IPS-18a (cell line): ENCODE results near the gene MYO16.

Experiments used
- H3K27ac ChIP-seq: one replicate; pipeline ENCODE4 v1.5.1; 2013; ENCODE audit warnings: low read length
- H3K27me3 ChIP-seq: one replicate; pipeline ENCODE4 v1.6.1; 2013; ENCODE audit warnings: mild to moderate bottlenecking, low read length; ENCODE audit not compliant: control insufficient read depth, insufficient read depth
- H3K36me3 ChIP-seq: one replicate; pipeline ENCODE4 v1.6.1; 2013; ENCODE audit warnings: low read depth, low read length; ENCODE audit not compliant: control insufficient read depth
- H3K4me1 ChIP-seq: one replicate; pipeline ENCODE4 v1.6.1; 2013; ENCODE audit warnings: low read depth, low read length; ENCODE audit not compliant: control insufficient read depth
- H3K4me3 ChIP-seq: one replicate; pipeline ENCODE4 v1.5.1; 2013; ENCODE audit warnings: low read length
- H3K9ac ChIP-seq: one replicate; pipeline ENCODE4 v1.6.1; 2013; ENCODE audit warnings: mild to moderate bottlenecking, low read length, moderate library complexity
- H3K9me3 ChIP-seq: one replicate; pipeline ENCODE4 v1.6.1; 2013; ENCODE audit warnings: low read depth, low read length; ENCODE audit not compliant: control insufficient read depth

MYO16 gene

DNA sequence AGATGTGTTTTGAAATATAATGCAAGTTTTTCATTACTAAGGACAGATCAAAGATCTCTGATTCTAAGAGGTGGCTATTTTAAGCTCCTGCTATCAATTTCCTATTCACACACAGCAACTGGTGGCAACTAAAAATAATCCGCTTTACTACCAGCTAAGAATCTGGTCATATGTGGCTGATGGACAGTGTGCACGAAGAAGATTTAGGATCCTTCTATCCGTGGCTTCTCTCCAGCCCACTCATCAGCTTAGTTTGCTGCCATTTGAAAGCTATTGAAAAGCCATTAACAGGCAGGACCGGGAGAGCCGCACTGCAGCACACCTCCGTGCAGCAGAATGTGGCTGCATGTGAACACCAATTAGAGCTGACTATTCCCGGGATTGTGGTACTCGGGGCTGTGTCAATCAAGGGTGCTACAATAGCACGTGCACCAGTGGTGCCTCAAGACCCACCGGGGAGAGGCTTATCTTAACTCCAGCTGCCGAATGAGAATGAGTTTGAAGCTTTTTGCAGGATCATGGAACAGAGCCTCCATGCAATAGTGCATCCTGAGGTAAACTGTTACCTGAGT lies at the start of gene MYO16:
TSS of gene MYO16 (plus strand) at position 431 of the 572 bp plus-strand sequence. CDS start 234 bp downstream, outside the sequence.
- Histone ChIP-seq H3K27me3 (no peaks in the 10 kb centered on the region), H3K36me3 (no peaks in the 10 kb centered on the region), H3K9ac (no peak within 1 kb of the TSS), H3K4me1 (peaks cover 4% of the 10 kb centered on the region), H3K27ac (no peak within 1 kb of the TSS), H3K4me3 (no peak within 1 kb of the TSS), H3K9me3 (no peaks in the 10 kb centered on the region)

DNA sequence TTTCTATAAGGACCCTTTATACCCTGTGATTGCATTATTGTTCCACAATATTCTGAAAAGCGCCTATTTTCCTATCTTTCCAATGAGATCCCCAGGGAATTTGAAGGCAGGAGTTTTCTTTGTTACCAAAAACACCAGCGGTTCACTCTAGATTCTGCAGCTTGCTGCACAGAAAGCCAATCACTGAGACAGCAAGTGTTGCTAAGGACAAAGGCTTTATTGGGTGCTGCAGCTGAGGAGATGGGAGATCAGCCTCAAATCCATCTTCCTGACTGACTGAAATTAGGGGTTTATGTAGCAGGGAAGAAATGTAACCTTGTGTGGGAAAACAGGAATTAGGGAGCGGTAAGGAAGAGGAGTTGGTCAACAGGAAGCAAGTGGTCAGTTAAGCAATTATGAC lies 42.6 kb upstream of the MYO16 start:
- no peak overlapping the region for H3K9ac ChIP-seq
- H3K27me3 ChIP-seq: no peaks in the 10 kb centered on the region
- H3K4me3 ChIP-seq: no peak overlapping the region
- H3K36me3 ChIP-seq: no peaks in the 10 kb centered on the region
- H3K27ac ChIP-seq: no peak overlapping the region
- no peaks in the 10 kb centered on the region for H3K9me3 ChIP-seq
- H3K4me1 ChIP-seq: no peaks in the 10 kb centered on the region

DNA sequence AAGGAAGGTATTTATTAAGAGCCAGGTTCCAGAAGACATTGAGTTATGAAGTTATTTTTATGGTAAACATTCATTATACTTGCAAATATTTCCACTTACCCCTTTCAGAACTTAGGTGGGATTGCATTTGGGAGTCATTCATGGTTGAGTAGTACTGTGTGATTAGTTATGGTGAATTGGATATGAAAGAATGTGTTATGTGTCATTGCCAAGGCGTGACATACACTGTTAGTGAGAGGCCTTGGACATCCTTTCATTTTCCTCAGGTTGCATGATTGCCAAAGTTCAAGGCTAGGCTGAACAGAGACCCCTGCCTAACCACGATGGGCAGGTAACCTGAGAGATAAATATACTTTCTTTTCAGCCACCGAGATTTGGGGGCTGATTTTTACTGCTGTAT lies 40.9 kb upstream of the MYO16 start:
- H3K4me1 ChIP-seq: no peaks in the 10 kb centered on the region
- no peaks in the 10 kb centered on the region for H3K9me3 ChIP-seq
- no peak overlapping the region for H3K9ac ChIP-seq
- no peaks in the 10 kb centered on the region for H3K36me3 ChIP-seq
- no peak overlapping the region for H3K4me3 ChIP-seq
- H3K27me3 ChIP-seq: peaks cover 10% of the 10 kb centered on the region
- H3K27ac ChIP-seq: no peak overlapping the region

DNA sequence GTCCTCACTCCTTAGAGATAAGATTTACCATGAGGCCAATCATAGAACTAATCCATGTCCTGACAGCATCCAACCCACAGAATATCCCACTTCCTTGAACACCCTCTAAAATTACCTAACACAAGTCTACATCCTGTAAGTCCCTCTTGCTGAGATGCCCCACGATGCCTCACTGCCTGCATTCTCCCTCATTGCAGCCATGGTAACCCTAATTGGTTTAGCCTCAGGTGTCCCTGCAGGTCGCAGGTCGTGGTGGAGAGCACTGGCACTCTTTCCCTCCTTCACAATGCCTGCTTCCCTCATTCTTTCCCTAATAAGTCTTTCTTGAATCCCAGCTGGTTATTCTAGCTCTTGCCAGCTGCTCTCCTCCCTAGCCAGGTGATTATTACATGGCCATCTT lies 35.3 kb upstream of the MYO16 start:
- Histone ChIP-seq H3K9ac (no peak overlapping the region), H3K27me3 (peaks cover 56% of the 10 kb centered on the region), H3K36me3 (no peaks in the 10 kb centered on the region), H3K27ac (no peak overlapping the region), H3K4me3 (no peak overlapping the region), H3K4me1 (no peaks in the 10 kb centered on the region), H3K9me3 (no peaks in the 10 kb centered on the region)

DNA sequence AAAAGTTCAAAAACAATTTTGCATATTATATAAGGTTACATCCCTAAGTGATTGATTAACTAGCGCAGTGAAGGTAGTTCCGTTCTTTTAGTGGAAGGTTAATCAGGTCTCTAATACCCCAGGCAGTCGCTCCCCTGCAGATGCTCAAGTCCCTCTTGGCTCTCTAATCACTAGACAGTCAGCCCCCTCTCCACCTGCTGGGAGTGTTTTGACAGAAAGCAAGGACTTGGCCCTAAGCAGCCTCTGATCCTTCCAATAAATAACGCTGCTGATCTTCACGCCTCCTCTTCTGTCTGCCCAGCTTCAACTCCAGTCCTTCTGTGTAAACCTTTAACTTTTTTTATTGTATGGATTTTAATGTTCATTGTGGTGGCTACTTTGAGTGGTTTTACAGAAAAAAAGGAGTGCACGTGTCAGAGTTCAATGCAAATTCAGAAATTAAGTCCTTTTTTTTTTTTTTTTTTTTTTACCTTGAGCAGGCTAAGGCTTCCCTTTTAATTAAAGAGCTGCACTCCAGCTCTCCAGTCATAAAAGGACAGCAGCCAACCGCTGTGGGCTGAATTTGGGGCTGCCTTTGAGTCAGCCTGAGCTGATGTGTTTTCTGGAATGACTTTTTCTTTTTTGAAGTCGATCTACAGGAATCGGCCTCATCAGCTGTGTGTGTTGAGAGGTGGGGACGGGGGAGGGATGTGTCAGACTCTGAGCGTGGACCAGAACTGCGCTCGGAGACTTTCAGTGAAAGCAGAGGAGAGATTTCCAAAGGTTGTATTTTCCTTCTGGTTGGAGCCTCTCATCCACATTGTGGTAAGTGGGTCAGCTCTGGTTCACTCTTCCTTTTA lies 33.8 kb upstream of the MYO16 start:
- H3K4me1 ChIP-seq: no peaks in the 10 kb centered on the region
- peaks cover 56% of the 10 kb centered on the region for H3K27me3 ChIP-seq
- H3K9ac ChIP-seq: no peak overlapping the region
- H3K4me3 ChIP-seq: no peak overlapping the region
- H3K27ac ChIP-seq: no peak overlapping the region
- H3K36me3 ChIP-seq: no peaks in the 10 kb centered on the region
- no peaks in the 10 kb centered on the region for H3K9me3 ChIP-seq

DNA sequence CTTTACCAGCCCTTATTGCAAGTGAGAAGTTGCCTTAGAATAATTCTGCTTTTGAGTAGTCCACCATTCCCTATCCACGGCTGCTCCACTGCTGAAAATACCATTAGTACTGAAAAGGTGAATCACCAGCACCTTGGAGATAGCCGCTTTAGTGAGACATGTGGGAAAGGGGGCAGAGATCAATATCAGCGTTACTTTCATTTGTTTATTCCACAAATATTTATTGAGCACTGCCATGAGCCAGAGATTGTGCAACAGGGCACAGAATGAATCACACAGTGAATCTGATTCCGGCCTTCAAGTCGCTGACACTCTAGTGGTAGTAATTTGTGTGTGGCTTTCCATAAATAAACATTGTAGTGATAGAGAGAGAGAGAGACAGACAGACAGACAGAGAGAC lies 31.5 kb upstream of the MYO16 start:
- H3K36me3 ChIP-seq: no peaks in the 10 kb centered on the region
- no peak overlapping the region for H3K9ac ChIP-seq
- no peak overlapping the region for H3K4me3 ChIP-seq
- H3K4me1 ChIP-seq: no peaks in the 10 kb centered on the region
- no peak overlapping the region for H3K27ac ChIP-seq
- H3K9me3 ChIP-seq: no peaks in the 10 kb centered on the region
- H3K27me3 ChIP-seq: peaks cover 51% of the 10 kb centered on the region

DNA sequence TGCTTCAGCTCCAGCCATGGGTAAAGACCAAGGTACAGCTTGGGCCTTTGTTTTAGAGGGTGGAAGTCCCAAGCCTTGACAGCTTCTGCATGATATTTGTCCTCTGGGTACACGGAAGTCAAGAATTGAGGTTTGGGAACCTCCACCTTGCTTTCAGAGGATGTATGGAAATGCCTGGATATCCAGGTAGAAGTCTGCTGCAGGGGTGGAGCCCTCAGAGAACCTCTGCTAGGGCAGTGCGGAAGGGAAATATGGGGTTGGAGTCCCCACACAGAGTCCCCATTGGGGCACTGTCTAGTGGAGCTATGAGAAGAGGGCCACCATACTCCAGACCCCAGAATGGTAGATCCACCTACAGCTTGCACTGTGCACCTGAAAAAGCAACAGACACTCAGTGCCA lies 23.0 kb upstream of the MYO16 start:
- Histone ChIP-seq H3K27me3 (no peaks in the 10 kb centered on the region), H3K9ac (no peak overlapping the region), H3K27ac (no peak overlapping the region), H3K36me3 (no peaks in the 10 kb centered on the region), H3K4me1 (no peaks in the 10 kb centered on the region), H3K9me3 (peaks cover 5% of the 10 kb centered on the region), H3K4me3 (no peak overlapping the region)

DNA sequence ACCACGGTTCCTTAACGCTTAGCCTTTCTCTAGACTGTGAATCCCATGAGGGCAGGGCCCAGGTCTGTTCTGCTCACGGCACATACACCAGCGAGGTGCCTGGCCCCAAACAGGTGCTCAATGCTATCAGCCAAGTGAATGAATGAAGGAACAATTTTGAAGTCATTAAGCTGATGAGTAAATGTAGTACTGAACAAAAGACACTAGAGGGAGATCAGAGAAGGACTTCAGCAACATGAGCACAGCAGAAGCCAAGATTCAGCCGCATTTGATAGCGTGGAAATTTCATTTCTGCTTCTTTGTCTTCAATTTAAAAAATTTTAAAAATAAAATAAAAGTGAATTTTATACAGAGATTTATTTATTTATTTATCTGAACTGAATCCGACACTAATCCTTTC lies 20.1 kb upstream of the MYO16 start:
- Histone ChIP-seq H3K27ac (no peak overlapping the region), H3K4me1 (no peaks in the 10 kb centered on the region), H3K27me3 (no peaks in the 10 kb centered on the region), H3K9ac (no peak overlapping the region), H3K36me3 (no peaks in the 10 kb centered on the region), H3K9me3 (peaks cover 5% of the 10 kb centered on the region), H3K4me3 (no peak overlapping the region)

DNA sequence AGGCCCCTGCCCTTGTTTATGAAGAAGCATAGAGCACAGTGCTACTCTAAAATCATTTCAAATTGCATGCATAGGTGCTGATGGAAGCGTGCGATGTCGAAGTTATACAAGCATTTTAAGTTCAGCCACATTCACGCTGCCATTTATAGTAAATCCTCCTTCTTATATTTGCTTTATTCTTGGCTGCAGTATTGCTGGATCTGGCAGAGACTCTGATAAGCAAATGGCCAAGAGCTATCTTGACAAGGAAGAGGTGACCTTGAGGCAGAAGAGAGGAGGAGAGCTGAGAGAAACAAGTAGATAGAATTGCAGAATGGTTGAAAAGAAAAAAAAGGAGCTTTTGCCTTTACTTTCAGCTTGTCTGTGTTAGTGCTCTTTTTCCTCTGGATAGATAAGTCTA lies 18.9 kb upstream of the MYO16 start:
- Histone ChIP-seq H3K4me1 (no peaks in the 10 kb centered on the region), H3K36me3 (no peaks in the 10 kb centered on the region), H3K9ac (no peak overlapping the region), H3K27ac (no peak overlapping the region), H3K9me3 (peaks cover 5% of the 10 kb centered on the region), H3K27me3 (no peaks in the 10 kb centered on the region), H3K4me3 (no peak overlapping the region)

DNA sequence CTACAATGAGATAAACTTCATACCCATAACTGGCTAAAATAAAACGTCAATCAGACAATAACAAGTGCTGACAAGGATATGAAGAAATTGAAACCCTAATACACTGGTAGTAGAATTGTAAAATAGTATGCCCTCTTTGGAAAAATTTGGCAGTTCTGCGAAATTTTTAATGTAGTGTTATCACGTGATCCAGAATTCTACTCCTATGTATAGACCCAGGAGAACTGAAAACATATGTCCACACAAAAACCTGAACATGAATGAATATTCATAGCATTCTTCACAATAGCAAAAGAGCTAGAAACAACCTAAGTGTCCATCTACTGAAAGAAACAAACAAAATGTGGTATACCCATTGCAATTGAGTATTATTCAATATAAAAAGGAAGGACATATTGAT lies 14.2 kb upstream of the MYO16 start:
- Histone ChIP-seq H3K9ac (no peak overlapping the region), H3K27ac (no peak overlapping the region), H3K36me3 (no peaks in the 10 kb centered on the region), H3K9me3 (no peaks in the 10 kb centered on the region), H3K27me3 (no peaks in the 10 kb centered on the region), H3K4me1 (peaks cover 8% of the 10 kb centered on the region), H3K4me3 (no peak overlapping the region)

DNA sequence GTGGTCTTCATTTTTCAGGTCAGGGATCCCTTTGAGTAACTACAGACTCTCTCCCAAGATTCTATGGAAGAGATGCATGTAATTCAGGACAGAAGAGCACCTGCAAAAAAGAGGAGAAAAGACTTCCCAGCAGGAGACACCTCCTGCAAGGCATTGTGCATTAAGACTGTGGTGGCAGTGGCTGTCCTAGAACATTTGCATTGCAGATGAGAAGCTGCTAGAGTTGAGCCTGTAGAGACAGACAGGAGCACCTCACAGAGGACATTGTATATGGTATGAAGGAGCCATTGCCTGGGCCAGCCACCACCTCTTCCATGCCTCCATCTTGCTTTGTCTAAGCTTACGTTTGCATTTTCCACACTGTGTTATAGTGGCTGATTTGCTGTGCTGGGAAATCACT lies 11.2 kb upstream of the MYO16 start:
- H3K9me3 ChIP-seq: no peaks in the 10 kb centered on the region
- no peaks in the 10 kb centered on the region for H3K27me3 ChIP-seq
- no peak overlapping the region for H3K27ac ChIP-seq
- H3K9ac ChIP-seq: no peak overlapping the region
- peaks cover 8% of the 10 kb centered on the region for H3K4me1 ChIP-seq
- H3K36me3 ChIP-seq: no peaks in the 10 kb centered on the region
- no peak overlapping the region for H3K4me3 ChIP-seq

DNA sequence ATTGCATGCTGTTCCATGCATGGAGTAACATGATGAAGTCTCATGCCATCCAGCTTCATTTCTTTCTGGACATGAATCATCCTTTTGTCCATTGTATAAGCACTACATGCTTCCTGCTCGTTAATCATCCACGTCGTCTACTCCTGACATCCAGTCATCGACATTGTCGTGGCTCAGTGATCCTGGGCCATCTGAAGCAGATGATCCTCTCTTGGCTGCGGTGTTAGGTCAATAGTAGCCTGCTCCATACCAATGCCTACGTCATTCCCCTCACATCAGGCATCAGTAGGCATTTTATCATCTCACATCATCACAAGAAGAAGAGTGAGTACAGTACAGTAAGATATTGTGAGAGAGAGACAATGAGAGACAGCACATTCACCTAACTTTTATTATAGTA lies 7.9 kb upstream of the MYO16 start:
- Histone ChIP-seq H3K36me3 (no peaks in the 10 kb centered on the region), H3K4me3 (no peak overlapping the region), H3K27me3 (no peaks in the 10 kb centered on the region), H3K27ac (no peak overlapping the region), H3K9ac (no peak overlapping the region), H3K4me1 (peaks cover 8% of the 10 kb centered on the region), H3K9me3 (no peaks in the 10 kb centered on the region)
